HepG2 (cell line): ENCODE data around the gene ABHD17C. TPM values are rescaled to one million over a fixed set of nuclear protein-coding genes. Genes with fewer than 3 reads are reported as not detected.

ENCODE experiments used
- ATAC-seq: fragments of 200-7000 bp; cut with Tn5 transposase; 3 replicates; pipeline ENCODE4 v1.9.1; 2020; ENCODE audit warnings: mild to moderate bottlenecking, moderate library complexity
- BruUV-seq: library from RNA; stranded (reverse); fragments of 400-500 nt; replicated peaks from 2 replicates; lab custom pipeline; 2021; lab: Mats Ljungman, UMichigan
- CTCF ChIA-PET: fragments of 300-600 bp; formaldehyde crosslinking; extraction: SDS; loops from one replicate; lab custom pipeline; 2021; ENCODE audit warnings: low total read pairs, inconsistent platforms, low intra/inter-chr PET ratio; lab: Yijun Ruan, JAX
- POLR2A ChIA-PET: fragments of 350-600 bp; sonication (Branson Sonifier 250); formaldehyde crosslinking; loops from one replicate; lab custom pipeline; 2020; ENCODE audit warnings: antibody characterized with exemption, inconsistent platforms; lab: Yijun Ruan, JAX
- DNase-seq: peaks from one replicate; pipeline ENCODE4 v3.0.0-alpha.2; 2015; ENCODE audit warnings: low spot score
- FAIRE-seq: peaks from 3 replicates; lab custom pipeline; 2011; peaks lifted over from hg19 to GRCh38; lab: Jason Lieb, UNC
- H2AFZ ChIP-seq: one replicate; pipeline ENCODE4 v1.6.1; 2011; ENCODE audit warnings: low read length, inconsistent platforms
- H3K27ac ChIP-seq: fragments of 300-600 bp; 3 replicates; pipeline ENCODE4 v1.8.0; 2011; ENCODE audit warnings: mixed run types, mild to moderate bottlenecking, mixed read lengths, low read length, inconsistent platforms; ENCODE audit not compliant: insufficient read depth; ENCODE audit errors: extremely low read length
- H3K27me3 ChIP-seq, 2 experiments: fragments of 200-600 bp in 1 of 2; 2 replicates in 1 of 2; 3 replicates in 1 of 2; pipeline versions ENCODE4 v1.6.0 to v1.8.0; 2011; ENCODE audit warnings: low read length in 2 of 2, mild to moderate bottlenecking in 2 of 2, moderate library complexity in 2 of 2, inconsistent platforms in 1 of 2; ENCODE audit not compliant: insufficient read depth in 2 of 2, control insufficient read depth in 1 of 2
- H3K36me3 ChIP-seq, 2 experiments: fragments of 200-600 bp in 1 of 2; replicated peaks in 1 of 2; 2 replicates in 1 of 2; 3 replicates in 1 of 2; pipeline versions ENCODE4 v1.5.1 to v1.8.0; 2011; ENCODE audit warnings: low read length in 2 of 2, inconsistent platforms in 1 of 2; ENCODE audit not compliant: insufficient read depth in 2 of 2, control insufficient read depth in 1 of 2
- H3K4me1 ChIP-seq: 2 replicates; pipeline ENCODE4 v1.5.1; 2012; ENCODE audit warnings: low read length, inconsistent platforms; ENCODE audit not compliant: insufficient read depth
- H3K4me2 ChIP-seq: 2 replicates; pipeline ENCODE4 v1.6.0; 2011; ENCODE audit warnings: low read depth, low read length, inconsistent platforms
- H3K4me3 ChIP-seq, 3 experiments: fragments of 200-600 bp in 1 of 3; sonication (generic), shearing (Covaris generic) in 1 of 3; replicated peaks in 1 of 3; 2 replicates each; pipeline ENCODE4 v1.5.1; 2011 to 2016; ENCODE audit warnings: low read length in 3 of 3, inconsistent platforms in 2 of 3, low read depth in 2 of 3, mild to moderate bottlenecking in 2 of 3, control low read depth in 1 of 3, mixed read lengths in 1 of 3; ENCODE audit not compliant: insufficient read depth in 1 of 3
- H3K79me2 ChIP-seq: one replicate; pipeline ENCODE4 v1.6.1; 2011; ENCODE audit warnings: low read length, inconsistent platforms; ENCODE audit not compliant: insufficient read depth
- H3K9ac ChIP-seq: 2 replicates; pipeline ENCODE4 v1.6.0; 2011; ENCODE audit warnings: mild to moderate bottlenecking, low read depth, low read length, inconsistent platforms; ENCODE audit not compliant: insufficient read depth
- H3K9me3 ChIP-seq: 2 replicates; pipeline ENCODE4 v1.5.1; 2012; ENCODE audit warnings: mild to moderate bottlenecking, low read length
- H4K20me1 ChIP-seq: 2 replicates; pipeline ENCODE4 v1.6.0; 2011; ENCODE audit warnings: inconsistent platforms, mild to moderate bottlenecking, low read length, moderate library complexity; ENCODE audit not compliant: insufficient read depth
- ARHGAP35 ChIP-seq: sonication (generic); formaldehyde crosslinking; IDR thresholded peaks from 2 replicates; pipeline ENCODE4 v1.9.0; 2022; ENCODE audit warnings: mild to moderate bottlenecking, inconsistent platforms, moderate library complexity, missing genetic modification reagents, borderline replicate concordance
- MXI1 ChIP-seq: IDR thresholded peaks from 3 replicates; pipeline ENCODE4 v1.6.1; 2012; ENCODE audit warnings: low read depth, low read length, inconsistent platforms, borderline replicate concordance
- PHF8 ChIP-seq: sonication (generic); formaldehyde crosslinking; IDR thresholded peaks from 2 replicates; pipeline ENCODE4 v1.5.0; 2020; ENCODE audit warnings: missing genetic modification reagents
- POLR2AphosphoS2 ChIP-seq: IDR thresholded peaks from 2 replicates; pipeline ENCODE4 v1.6.1; 2011; ENCODE audit warnings: low read depth, low read length, improper control_type of control experiment
- ZFP1 ChIP-seq: IDR thresholded peaks from 2 replicates; pipeline ENCODE4 v1.6.1; 2016
- ZNF253 ChIP-seq: sonication (generic); formaldehyde crosslinking; IDR thresholded peaks from 2 replicates; pipeline ENCODE4 v1.8.0; 2022; ENCODE audit warnings: mild to moderate bottlenecking, missing genetic modification reagents, borderline replicate concordance
- ZNF263 ChIP-seq: sonication (generic); formaldehyde crosslinking; IDR thresholded peaks from 2 replicates; pipeline ENCODE4 v1.4.0; 2020; ENCODE audit warnings: missing genetic modification reagents
- ZNF335 ChIP-seq: sonication (generic); formaldehyde crosslinking; IDR thresholded peaks from 2 replicates; pipeline ENCODE4 v1.4.0; 2020; ENCODE audit warnings: missing genetic modification reagents
- ZNF510 ChIP-seq: sonication (generic); formaldehyde crosslinking; IDR thresholded peaks from 2 replicates; pipeline ENCODE4 v1.4.0; 2020; ENCODE audit warnings: low read depth, mild to moderate bottlenecking, missing genetic modification reagents
- WGBS: methylation state at CpG from one replicate; pipeline ENCODE4 v1.1.6; 2017; ENCODE audit warnings: low lambda C conversion rate; 5-methylcytosine and 5-hydroxymethylcytosine counted together
- in situ Hi-C: cut with HindIII; loops from 2 replicates; pipeline ENCODE4 v1.10.0; 2017; ENCODE audit warnings: low pct_unique_long_range_greater_than_20kb; ENCODE audit not compliant: extremely low pct_ligation_motif_present
- intact Hi-C: fragments of 100-400 bp; cut with micrococcal nuclease; formaldehyde crosslinking; loops from one replicate; pipeline ENCODE4 v1.10.0; 2022; ENCODE audit not compliant: unreplicated experiment
- polyA plus RNA-seq, 8 experiments: library from polyadenylated mRNA; depleted of rRNA in 3 of 8; stranded (reverse) in 7 of 8; unstranded in 1 of 8; fragments of >200 nt; fragmentation: Illumina TruSeq in 4 of 8; extraction: Trizol in 4 of 8; gene quantifications; 2 replicates each; pipeline versions ENCODE4 v1.2.1 to v1.2.3, GENCODE V29; 2011 to 2016; ENCODE audit warnings: low read depth in 4 of 8, missing spikeins in 1 of 8, mixed read lengths in 1 of 8; ENCODE audit not compliant: insufficient read depth in 1 of 8
- total RNA-seq, 5 experiments: library from RNA; depleted of rRNA; stranded (reverse); fragments of >200 nt; fragmentation: Illumina TruSeq; extraction: Trizol; gene quantifications; 2 replicates each; pipeline ENCODE4 v1.2.3, GENCODE V29; 2016; ENCODE audit warnings: low read depth in 1 of 5
- TF ChIP-seq, protein P1 (sequence below): sonication (generic); formaldehyde crosslinking; IDR thresholded peaks from 2 replicates; pipeline ENCODE4 v1.4.0; 2020; ENCODE audit warnings: missing genetic modification reagents
- TF ChIP-seq, protein P2 (sequence below): sonication (generic); formaldehyde crosslinking; IDR thresholded peaks from 2 replicates; pipeline ENCODE4 v1.5.0; 2020; ENCODE audit warnings: mild to moderate bottlenecking, missing genetic modification reagents

Gene ABHD17C
- total and polyA plus RNA-seq, 2 of the 13 experiments (the other 11 are each of a cell fraction or from before 2014, with no cell fraction given) = 2.9 to 3.9 TPM

DNA sequence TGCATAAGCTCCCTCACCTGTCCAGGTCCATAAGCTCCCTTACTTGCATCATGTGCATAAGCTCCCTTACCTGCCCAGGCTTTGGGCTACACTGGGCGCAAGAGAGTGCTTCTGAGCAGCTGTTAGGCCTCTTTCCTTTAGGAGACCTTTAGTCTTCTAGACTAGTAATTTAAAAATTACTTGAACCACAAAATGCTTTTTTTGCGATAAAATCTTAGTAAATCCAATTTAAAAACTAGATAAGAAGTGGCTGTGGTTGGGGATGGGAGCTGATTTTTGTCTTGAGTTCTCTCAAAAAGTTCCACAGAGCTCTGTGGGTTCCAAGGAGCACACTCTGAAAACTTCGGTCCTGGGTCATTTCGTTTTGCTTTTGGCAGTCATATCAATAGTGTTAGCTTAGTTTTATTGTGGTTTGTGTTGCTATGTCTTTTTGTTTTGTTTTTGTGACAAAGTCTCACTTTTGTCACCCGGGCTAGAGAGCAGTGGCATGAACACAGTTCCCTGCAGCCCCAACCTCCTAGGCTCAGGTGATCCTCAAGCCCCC is 90.8 kb downstream of the ABHD17C start:
- TF ChIP-seq ZNF510 (CRISPR knock-in tag) (no peak), ZNF263 (no peak), ARHGAP35 (CRISPR knock-in tag) (no peak), ZNF253 (CRISPR knock-in tag) (no peak), MXI1 (no peak), ZNF335 (CRISPR knock-in tag) (no peak), ZFP1 (CRISPR knock-in tag) (no peak), POLR2AphosphoS2 (no peak), PHF8 (no peak)
- TF ChIP-seq, protein P1, sequence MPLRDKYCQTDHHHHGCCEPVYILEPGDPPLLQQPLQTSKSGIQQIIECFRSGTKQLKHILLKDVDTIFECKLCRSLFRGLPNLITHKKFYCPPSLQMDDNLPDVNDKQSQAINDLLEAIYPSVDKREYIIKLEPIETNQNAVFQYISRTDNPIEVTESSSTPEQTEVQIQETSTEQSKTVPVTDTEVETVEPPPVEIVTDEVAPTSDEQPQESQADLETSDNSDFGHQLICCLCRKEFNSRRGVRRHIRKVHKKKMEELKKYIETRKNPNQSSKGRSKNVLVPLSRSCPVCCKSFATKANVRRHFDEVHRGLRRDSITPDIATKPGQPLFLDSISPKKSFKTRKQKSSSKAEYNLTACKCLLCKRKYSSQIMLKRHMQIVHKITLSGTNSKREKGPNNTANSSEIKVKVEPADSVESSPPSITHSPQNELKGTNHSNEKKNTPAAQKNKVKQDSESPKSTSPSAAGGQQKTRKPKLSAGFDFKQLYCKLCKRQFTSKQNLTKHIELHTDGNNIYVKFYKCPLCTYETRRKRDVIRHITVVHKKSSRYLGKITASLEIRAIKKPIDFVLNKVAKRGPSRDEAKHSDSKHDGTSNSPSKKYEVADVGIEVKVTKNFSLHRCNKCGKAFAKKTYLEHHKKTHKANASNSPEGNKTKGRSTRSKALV (CRISPR knock-in tag) = no peak
- TF ChIP-seq, protein P2, sequence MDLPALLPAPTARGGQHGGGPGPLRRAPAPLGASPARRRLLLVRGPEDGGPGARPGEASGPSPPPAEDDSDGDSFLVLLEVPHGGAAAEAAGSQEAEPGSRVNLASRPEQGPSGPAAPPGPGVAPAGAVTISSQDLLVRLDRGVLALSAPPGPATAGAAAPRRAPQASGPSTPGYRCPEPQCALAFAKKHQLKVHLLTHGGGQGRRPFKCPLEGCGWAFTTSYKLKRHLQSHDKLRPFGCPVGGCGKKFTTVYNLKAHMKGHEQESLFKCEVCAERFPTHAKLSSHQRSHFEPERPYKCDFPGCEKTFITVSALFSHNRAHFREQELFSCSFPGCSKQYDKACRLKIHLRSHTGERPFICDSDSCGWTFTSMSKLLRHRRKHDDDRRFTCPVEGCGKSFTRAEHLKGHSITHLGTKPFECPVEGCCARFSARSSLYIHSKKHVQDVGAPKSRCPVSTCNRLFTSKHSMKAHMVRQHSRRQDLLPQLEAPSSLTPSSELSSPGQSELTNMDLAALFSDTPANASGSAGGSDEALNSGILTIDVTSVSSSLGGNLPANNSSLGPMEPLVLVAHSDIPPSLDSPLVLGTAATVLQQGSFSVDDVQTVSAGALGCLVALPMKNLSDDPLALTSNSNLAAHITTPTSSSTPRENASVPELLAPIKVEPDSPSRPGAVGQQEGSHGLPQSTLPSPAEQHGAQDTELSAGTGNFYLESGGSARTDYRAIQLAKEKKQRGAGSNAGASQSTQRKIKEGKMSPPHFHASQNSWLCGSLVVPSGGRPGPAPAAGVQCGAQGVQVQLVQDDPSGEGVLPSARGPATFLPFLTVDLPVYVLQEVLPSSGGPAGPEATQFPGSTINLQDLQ (CRISPR knock-in tag) = no peak
- H4K20me1 ChIP-seq = 0 out of 2 replicates have a peak, but pooled peaks cover 2% of the 10 kb centered on the region
- DNase-seq (no peak), ATAC-seq (no peak), FAIRE-seq (no peak)
- ChIA-PET CTCF (no interaction called here), POLR2A (interaction anchor here (0.9 kb wide), 2 partner anchors 18 to 19 kb away, joined by 3 read pairs; no protein-coding TSS in a partner anchor)
- H3K27me3 ChIP-seq = no peaks in the 10 kb centered on the region
- H3K9ac ChIP-seq = no peak overlapping the region
- 92% methylated on average over 5 of the region's 5 CpGs for WGBS
- H3K79me2 ChIP-seq = no peaks in the 10 kb centered on the region
- no peak overlapping the region for H2AFZ ChIP-seq
- H3K36me3 ChIP-seq = peaks cover 33 to 62% of the 10 kb centered on the region in 2 experiments
- BruUV-seq = no TSS peak
- in situ Hi-C loops (no loop called here), intact Hi-C loops (no loop called here)
- H3K9me3 ChIP-seq = no peaks in the 10 kb centered on the region
- H3K27ac ChIP-seq = no peak overlapping the region
- H3K4me2 ChIP-seq = no peak overlapping the region
- no peak overlapping the region for H3K4me3 ChIP-seq
- peaks cover 25% of the 10 kb centered on the region for H3K4me1 ChIP-seq
